ENCODE measurements around the gene SLC9B1.
"Not testable (repeated sequence)": the region's sequence is repeated elsewhere in the genome, so short reads cannot be mapped to it uniquely, and the experiment has no call there.

SLC9B1 gene

GRCh38 chr4:102888570-102888969, 130.9 kb downstream of the SLC9B1 start:
- H3K27ac ChIP-seq; H3K4me3 ChIP-seq (ENCODE audit: low read depth, low read length); in situ Hi-C loops (cut with HindIII; ENCODE audit: low pct_ligation_motif_present, low sequenced_read_pairs); H3K36me3 ChIP-seq (replicated peaks); DNase-seq; H3K27me3 ChIP-seq (replicated peaks): not testable (repeated sequence)

GRCh38 chr4:102883278-102883677, 136.2 kb downstream of the SLC9B1 start:
- no peak overlapping the region for H3K27ac ChIP-seq
- in situ Hi-C loops (cut with HindIII; ENCODE audit: low pct_ligation_motif_present, low sequenced_read_pairs), result no loop called here
- H3K36me3 ChIP-seq (replicated peaks), result no peaks in the 10 kb centered on the region
- DNase-seq, result no peak
- no peak for TF ChIP-seq CTCF (IDR thresholded peaks at IDR 0.05; ENCODE audit: low read depth, low read length, missing control alignments)
- H3K27me3 ChIP-seq (replicated peaks), result no peaks in the 10 kb centered on the region
- no peak overlapping the region for H3K4me3 ChIP-seq (ENCODE audit: low read depth, low read length)

- in situ Hi-C loops (cut with HindIII; ENCODE audit: low pct_ligation_motif_present, low sequenced_read_pairs), result no loop called here
- Histone ChIP-seq H3K36me3 (replicated peaks) (peaks cover 1% of the 10 kb centered on the region), H3K27me3 (replicated peaks) (no peaks in the 10 kb centered on the region)
Measured at GRCh38 chr4:102881343-102881742, 138.2 kb downstream of the SLC9B1 start.

GRCh38 chr4:102878901-102879300, 140.6 kb downstream of the SLC9B1 start:
- Histone ChIP-seq H3K4me3 (ENCODE audit: low read depth, low read length) (no peak overlapping the region), H3K36me3 (replicated peaks) (peaks cover 12% of the 10 kb centered on the region), H3K27ac (peak overlapping the region; percentile 93), H3K27me3 (replicated peaks) (no peaks in the 10 kb centered on the region)
- in situ Hi-C loops (cut with HindIII; ENCODE audit: low pct_ligation_motif_present, low sequenced_read_pairs), result no loop called here
- no peak for TF ChIP-seq CTCF (IDR thresholded peaks at IDR 0.05; ENCODE audit: low read depth, low read length, missing control alignments)
- peak; percentile 31 for DNase-seq

More at GRCh38 chr4:102881343-102881742, 138.2 kb downstream of the SLC9B1 start:
- Histone ChIP-seq H3K27ac (no peak overlapping the region), H3K4me3 (ENCODE audit: low read depth, low read length) (no peak overlapping the region)
- TF ChIP-seq CTCF (IDR thresholded peaks at IDR 0.05; ENCODE audit: low read depth, low read length, missing control alignments), result no peak
- DNase-seq, result no peak

- Histone ChIP-seq H3K36me3 (replicated peaks) (peaks cover 12% of the 10 kb centered on the region), H3K27ac (peak overlapping the region; percentile 93)
- H3K4me3 ChIP-seq (ENCODE audit: low read depth, low read length); in situ Hi-C loops (cut with HindIII; ENCODE audit: low pct_ligation_motif_present, low sequenced_read_pairs); H3K27me3 ChIP-seq (replicated peaks): not testable (repeated sequence)
- DNase-seq, result peak; percentile 90
Measured at GRCh38 chr4:102878349-102878748, 141.2 kb downstream of the SLC9B1 start.

GRCh38 chr4:102877477-102878106, 141.9 kb downstream of the SLC9B1 start:
- H3K4me3 ChIP-seq (ENCODE audit: low read depth, low read length); DNase-seq; H3K27me3 ChIP-seq (replicated peaks); in situ Hi-C loops (cut with HindIII; ENCODE audit: low pct_ligation_motif_present, low sequenced_read_pairs): not testable (repeated sequence)
- H3K36me3 ChIP-seq (replicated peaks), result peaks cover 12% of the 10 kb centered on the region
- H3K27ac ChIP-seq, result peak overlapping the region; percentile 93

- Histone ChIP-seq H3K27me3 (replicated peaks) (no peaks in the 10 kb centered on the region), H3K27ac (no peak overlapping the region), H3K4me3 (ENCODE audit: low read depth, low read length) (no peak overlapping the region), H3K36me3 (replicated peaks) (peaks cover 12% of the 10 kb centered on the region)
- in situ Hi-C loops (cut with HindIII; ENCODE audit: low pct_ligation_motif_present, low sequenced_read_pairs), result no loop called here
- no peak for DNase-seq
- no peak for TF ChIP-seq CTCF (IDR thresholded peaks at IDR 0.05; ENCODE audit: low read depth, low read length, missing control alignments)
Measured at GRCh38 chr4:102871772-102872171, 147.7 kb downstream of the SLC9B1 start.
